ENCODE results near the gene SYMPK. TPM values are rescaled to one million over a fixed set of nuclear protein-coding genes. Genes with fewer than 3 reads are reported as not detected.

Gene SYMPK
- total and polyA plus RNA-seq, 2 donors from 2014 or later, result 61.5 to 77.4 TPM

DNA sequence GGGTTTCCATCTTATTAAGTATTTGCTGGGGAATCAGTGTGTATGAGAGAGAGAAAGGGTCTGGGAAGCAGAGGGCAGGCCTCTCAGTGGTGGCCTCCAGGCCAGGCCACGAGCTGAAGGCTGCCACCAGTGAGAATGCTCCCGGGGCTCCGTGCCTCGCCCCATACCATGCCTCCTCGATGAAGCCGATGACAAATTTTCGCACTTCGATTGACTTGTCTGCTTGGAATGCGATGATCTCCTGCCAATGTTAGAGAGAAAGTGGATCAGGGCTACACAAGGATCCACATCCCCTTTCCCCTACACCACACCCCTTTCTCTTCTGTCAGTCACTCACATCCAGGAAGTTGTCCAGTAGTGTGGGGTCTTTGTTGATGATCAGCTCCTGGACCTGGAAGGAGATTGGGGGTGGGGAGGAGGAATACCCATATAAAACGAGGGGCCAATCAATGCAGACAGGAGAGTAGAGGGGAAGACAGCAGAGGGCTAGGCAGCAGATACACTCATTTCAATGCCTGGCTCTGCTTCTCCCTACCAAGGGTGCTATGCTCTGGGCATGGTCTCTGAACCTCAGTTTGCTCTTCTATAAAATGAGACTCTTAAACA is 10.7 kb downstream of the SYMPK start:
- no peak for FAIRE-seq
- DNase-seq, result no peak

DNA sequence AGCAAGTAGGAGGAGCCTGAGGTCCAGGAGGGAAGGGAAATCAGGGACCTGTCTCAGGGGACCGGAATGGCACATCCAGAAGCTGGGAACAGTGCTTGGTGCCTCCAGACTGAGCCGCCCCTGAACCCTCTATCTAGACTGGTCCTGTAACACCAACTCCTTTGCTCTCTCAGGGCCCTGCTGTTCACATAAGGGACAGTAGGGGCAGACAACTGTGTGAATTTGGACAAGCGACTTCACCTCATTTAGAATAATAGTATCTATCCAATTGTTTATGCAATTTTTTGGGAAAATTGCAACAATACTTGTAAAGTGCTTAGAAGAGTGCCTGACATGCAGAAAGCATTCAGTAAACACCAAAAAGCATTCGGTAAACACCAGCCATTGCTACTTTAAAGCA is 14.0 kb downstream of the SYMPK start:
- no peak overlapping the region for H3K9ac ChIP-seq (ENCODE audit: low read length in 3 of 3)
- no peaks in the 10 kb centered on the region for H3K9me3 ChIP-seq (ENCODE audit: control insufficient read depth in 2 of 3, insufficient read depth in 1 of 3, low read length in 3 of 3)
- H3K4me1 ChIP-seq (ENCODE audit: control insufficient read depth in 2 of 3, insufficient read depth in 2 of 3, low read depth in 1 of 3, low read length in 3 of 3), result no peaks in the 10 kb centered on the region
- no peak overlapping the region for H3K27ac ChIP-seq (ENCODE audit: low read depth in 2 of 2, low read length in 2 of 2)
- no peaks in the 10 kb centered on the region for H3K27me3 ChIP-seq (ENCODE audit: control insufficient read depth, insufficient read depth, low read length)
- FAIRE-seq, result no peak
- no peak for DNase-seq
- intact Hi-C loops (cut with DNase I), result no loop called here
- TF ChIP-seq, protein P1, sequence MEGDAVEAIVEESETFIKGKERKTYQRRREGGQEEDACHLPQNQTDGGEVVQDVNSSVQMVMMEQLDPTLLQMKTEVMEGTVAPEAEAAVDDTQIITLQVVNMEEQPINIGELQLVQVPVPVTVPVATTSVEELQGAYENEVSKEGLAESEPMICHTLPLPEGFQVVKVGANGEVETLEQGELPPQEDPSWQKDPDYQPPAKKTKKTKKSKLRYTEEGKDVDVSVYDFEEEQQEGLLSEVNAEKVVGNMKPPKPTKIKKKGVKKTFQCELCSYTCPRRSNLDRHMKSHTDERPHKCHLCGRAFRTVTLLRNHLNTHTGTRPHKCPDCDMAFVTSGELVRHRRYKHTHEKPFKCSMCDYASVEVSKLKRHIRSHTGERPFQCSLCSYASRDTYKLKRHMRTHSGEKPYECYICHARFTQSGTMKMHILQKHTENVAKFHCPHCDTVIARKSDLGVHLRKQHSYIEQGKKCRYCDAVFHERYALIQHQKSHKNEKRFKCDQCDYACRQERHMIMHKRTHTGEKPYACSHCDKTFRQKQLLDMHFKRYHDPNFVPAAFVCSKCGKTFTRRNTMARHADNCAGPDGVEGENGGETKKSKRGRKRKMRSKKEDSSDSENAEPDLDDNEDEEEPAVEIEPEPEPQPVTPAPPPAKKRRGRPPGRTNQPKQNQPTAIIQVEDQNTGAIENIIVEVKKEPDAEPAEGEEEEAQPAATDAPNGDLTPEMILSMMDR (IDR thresholded peaks at IDR 0.05; ENCODE audit: borderline replicate concordance, extremely low read depth, insufficient read depth), result no peak
- H3K4me3 ChIP-seq (ENCODE audit: low read length in 3 of 3), result no peak overlapping the region
- peaks cover 15 to 53% (median 32%) of the 10 kb centered on the region in 3 donors for H3K36me3 ChIP-seq (ENCODE audit: control insufficient read depth in 2 of 3, insufficient read depth in 3 of 3, low read length in 3 of 3)

More for the DNA sequence above, 10.7 kb downstream of the SYMPK start:
- H3K36me3 ChIP-seq (ENCODE audit: control insufficient read depth in 2 of 3, insufficient read depth in 3 of 3, low read length in 3 of 3), result peaks cover 12 to 49% (median 23%) of the 10 kb centered on the region in 3 donors
- TF ChIP-seq, protein P1 (IDR thresholded peaks at IDR 0.05; ENCODE audit: borderline replicate concordance, extremely low read depth, insufficient read depth), result no peak
- H3K9ac ChIP-seq (ENCODE audit: low read length in 3 of 3), result no peak overlapping the region
- no peak overlapping the region for H3K4me3 ChIP-seq (ENCODE audit: low read length in 3 of 3)
- H3K4me1 ChIP-seq (ENCODE audit: control insufficient read depth in 2 of 3, insufficient read depth in 2 of 3, low read depth in 1 of 3, low read length in 3 of 3), result no peaks in the 10 kb centered on the region
- H3K9me3 ChIP-seq (ENCODE audit: control insufficient read depth in 2 of 3, insufficient read depth in 1 of 3, low read length in 3 of 3), result no peaks in the 10 kb centered on the region
- H3K27ac ChIP-seq (ENCODE audit: low read depth in 2 of 2, low read length in 2 of 2), result no peak overlapping the region
- intact Hi-C loops (cut with DNase I), result no loop called here
- no peaks in the 10 kb centered on the region for H3K27me3 ChIP-seq (ENCODE audit: control insufficient read depth, insufficient read depth, low read length)

DNA sequence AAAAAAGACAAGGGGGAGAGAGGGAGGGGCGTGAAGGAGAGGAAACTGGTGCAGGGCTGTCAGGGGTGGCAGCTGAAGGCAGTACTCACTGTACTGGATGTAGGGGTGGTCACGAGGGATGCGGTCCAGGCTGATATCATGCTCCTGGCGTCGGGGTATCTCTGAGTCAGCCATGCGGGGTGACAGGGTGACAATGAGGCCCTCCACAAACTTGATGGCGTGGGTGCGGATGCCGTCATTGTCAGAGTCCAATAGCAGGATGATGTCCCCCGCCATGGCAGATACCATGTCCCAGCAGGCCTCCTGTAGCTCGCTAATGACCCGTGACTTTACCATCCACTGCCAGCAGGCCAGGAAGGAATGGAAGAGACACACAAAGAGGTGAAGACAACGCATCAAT is 15.3 kb downstream of the SYMPK start:
- DNase-seq (no peak), FAIRE-seq (no peak)
- H3K9me3 ChIP-seq (ENCODE audit: control insufficient read depth in 2 of 3, insufficient read depth in 1 of 3, low read length in 3 of 3), result no peaks in the 10 kb centered on the region
- TF ChIP-seq, protein P1 (IDR thresholded peaks at IDR 0.05; ENCODE audit: borderline replicate concordance, extremely low read depth, insufficient read depth), result no peak
- no peaks in the 10 kb centered on the region for H3K27me3 ChIP-seq (ENCODE audit: control insufficient read depth, insufficient read depth, low read length)
- no peaks in the 10 kb centered on the region for H3K4me1 ChIP-seq (ENCODE audit: control insufficient read depth in 2 of 3, insufficient read depth in 2 of 3, low read depth in 1 of 3, low read length in 3 of 3)
- intact Hi-C loops (cut with DNase I), result no loop called here
- no peak overlapping the region for H3K4me3 ChIP-seq (ENCODE audit: low read length in 3 of 3)
- H3K9ac ChIP-seq (ENCODE audit: low read length in 3 of 3), result no peak overlapping the region
- H3K36me3 ChIP-seq (ENCODE audit: control insufficient read depth in 2 of 3, insufficient read depth in 3 of 3, low read length in 3 of 3), result peaks cover 14 to 54% (median 43%) of the 10 kb centered on the region in 3 donors
- no peak overlapping the region for H3K27ac ChIP-seq (ENCODE audit: low read depth in 2 of 2, low read length in 2 of 2)

DNA sequence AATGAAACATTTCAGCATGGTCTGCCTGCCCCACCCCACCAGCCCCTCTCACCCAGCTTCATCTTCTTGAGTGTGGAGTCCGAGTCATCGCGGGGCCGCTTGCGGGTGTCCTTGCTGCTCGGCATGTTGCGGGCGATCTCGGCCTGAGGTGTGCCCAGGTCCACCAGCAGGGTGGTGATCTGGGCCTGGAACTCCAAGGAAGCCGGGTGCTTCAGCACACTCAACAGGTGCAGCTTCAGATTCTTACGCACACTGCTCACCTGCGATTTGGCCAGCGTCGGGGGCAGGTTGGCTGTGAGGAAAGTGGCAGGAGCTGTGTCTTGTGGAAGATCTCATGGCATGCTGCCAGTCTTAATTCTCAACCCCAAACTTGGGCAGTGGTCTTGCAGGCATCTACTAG is 20.7 kb downstream of the SYMPK start:
- H3K27ac ChIP-seq (ENCODE audit: low read depth in 2 of 2, low read length in 2 of 2), result no peak overlapping the region
- FAIRE-seq, result no peak

More for the DNA sequence above, 20.7 kb downstream of the SYMPK start:
- H3K9me3 ChIP-seq (ENCODE audit: control insufficient read depth in 2 of 3, insufficient read depth in 1 of 3, low read length in 3 of 3), result peaks cover 0 to 5% (median 0%) of the 10 kb centered on the region in 3 donors
- intact Hi-C loops (cut with DNase I), result no loop called here
- TF ChIP-seq, protein P1 (IDR thresholded peaks at IDR 0.05; ENCODE audit: borderline replicate concordance, extremely low read depth, insufficient read depth), result no peak
- H3K4me3 ChIP-seq (ENCODE audit: low read length in 3 of 3), result no peak overlapping the region
- peak in 1 of 5 donors; percentile 67 for DNase-seq
- H3K9ac ChIP-seq (ENCODE audit: low read length in 3 of 3), result no peak overlapping the region
- H3K36me3 ChIP-seq (ENCODE audit: control insufficient read depth in 2 of 3, insufficient read depth in 3 of 3, low read length in 3 of 3), result peaks cover 11 to 39% (median 30%) of the 10 kb centered on the region in 3 donors
- no peaks in the 10 kb centered on the region for H3K27me3 ChIP-seq (ENCODE audit: control insufficient read depth, insufficient read depth, low read length)
- no peaks in the 10 kb centered on the region for H3K4me1 ChIP-seq (ENCODE audit: control insufficient read depth in 2 of 3, insufficient read depth in 2 of 3, low read depth in 1 of 3, low read length in 3 of 3)
